Left ventricle myocardium inferior (tissue), 1 donor: ENCODE results near the gene PIP4P1. TPM values are rescaled to one million over a fixed set of nuclear protein-coding genes. Genes with fewer than 3 reads are reported as not detected.
A peak's percentile ranks its signal among the peaks of the same experiment; 100 is the strongest.

Experiments used
- DNase-seq: peaks from one replicate; pipeline ENCODE4 v3.0.0-alpha.2; 2020
- H3K27ac ChIP-seq: fragments of 200-600 bp; replicated peaks from 2 replicates; pipeline ENCODE4 v1.8.0; 2021
- H3K27me3 ChIP-seq: fragments of 200-600 bp; 2 replicates; pipeline ENCODE4 v1.8.0; 2021; ENCODE audit warnings: low read depth
- H3K36me3 ChIP-seq: fragments of 200-600 bp; 2 replicates; pipeline ENCODE4 v1.8.0; 2021
- H3K4me1 ChIP-seq: fragments of 200-600 bp; 2 replicates; pipeline ENCODE4 v1.8.0; 2021
- H3K4me3 ChIP-seq: fragments of 200-600 bp; 2 replicates; pipeline ENCODE4 v1.8.0; 2021; ENCODE audit warnings: mild to moderate bottlenecking, moderate library complexity
- H3K9me3 ChIP-seq: fragments of 200-600 bp; replicated peaks from 2 replicates; pipeline ENCODE4 v1.8.0; 2021
- CTCF ChIP-seq: fragments of 200-600 bp; IDR thresholded peaks from 2 replicates; pipeline ENCODE4 v1.8.0; 2021; ENCODE audit warnings: antibody characterized with exemption, mild to moderate bottlenecking, borderline replicate concordance
- intact Hi-C: fragments of 100-400 bp; cut with micrococcal nuclease; formaldehyde crosslinking; loops from one replicate; pipeline ENCODE4 v1.11.0; 2022
- total RNA-seq: library from RNA; stranded (reverse); fragmentation: NEBNext Ultra II Directional; extraction: Animal tissue kit (Norgen Biotek cat#: 25700); gene quantifications from one replicate; pipeline ENCODE4 v1.2.1, GENCODE V29; 2021
- donor health status: DM: no; HTN: yes; CAD: no; lungs with severe emphysema.

The PIP4P1 gene
- total RNA-seq, 1 donor from 2014 or later, result 19.7 TPM

- H3K9me3 ChIP-seq, result no peaks in the 10 kb centered on the region
- peak overlapping the region; percentile 98 for H3K4me3 ChIP-seq
- TF ChIP-seq CTCF, result no peak
- H3K4me1 ChIP-seq, result peaks cover 51% of the 10 kb centered on the region
- H3K27ac ChIP-seq, result peak overlapping the region; percentile 93
- no peaks in the 10 kb centered on the region for H3K27me3 ChIP-seq
- no peak for DNase-seq
- peaks cover 36% of the 10 kb centered on the region for H3K36me3 ChIP-seq
- intact Hi-C loops, result no loop called here
Measured at GRCh38 chr14:20460458-20461224, 593 bp downstream of the PIP4P1 start.

GRCh38 chr14:20458031-20458789 lies 3.0 kb downstream of the PIP4P1 start:
- no peak for TF ChIP-seq CTCF
- H3K36me3 ChIP-seq, result peaks cover 36% of the 10 kb centered on the region
- peaks cover 71% of the 10 kb centered on the region for H3K4me1 ChIP-seq
- H3K9me3 ChIP-seq, result no peaks in the 10 kb centered on the region
- H3K27me3 ChIP-seq, result no peaks in the 10 kb centered on the region
- intact Hi-C loops, result no loop called here
- DNase-seq, result no peak
- H3K27ac ChIP-seq, result no peak overlapping the region
- no peak overlapping the region for H3K4me3 ChIP-seq

GRCh38 chr14:20456971-20457370 lies 4.3 kb downstream of the PIP4P1 start:
- no peak overlapping the region for H3K27ac ChIP-seq

GRCh38 chr14:20455355-20456300 lies 5.6 kb downstream of the PIP4P1 start:
- H3K27ac ChIP-seq, result peak overlapping the region; percentile 97
- no peaks in the 10 kb centered on the region for H3K9me3 ChIP-seq
- peak overlapping the region; percentile 78 for H3K4me3 ChIP-seq
- DNase-seq, result no peak
- intact Hi-C loops, result no loop called here
- TF ChIP-seq CTCF, result no peak
- H3K4me1 ChIP-seq, result peaks cover 71% of the 10 kb centered on the region
- peaks cover 58% of the 10 kb centered on the region for H3K36me3 ChIP-seq
- H3K27me3 ChIP-seq, result no peaks in the 10 kb centered on the region

More at GRCh38 chr14:20456971-20457370, 4.3 kb downstream of the PIP4P1 start:
- H3K4me3 ChIP-seq, result no peak overlapping the region
- H3K4me1 ChIP-seq, result peaks cover 77% of the 10 kb centered on the region
- no peaks in the 10 kb centered on the region for H3K27me3 ChIP-seq
- no peak for TF ChIP-seq CTCF
- H3K9me3 ChIP-seq, result no peaks in the 10 kb centered on the region
- intact Hi-C loops, result no loop called here
- DNase-seq, result no peak
- peaks cover 45% of the 10 kb centered on the region for H3K36me3 ChIP-seq
